Amygdala (tissue), 56 donors: ENCODE measurements around the gene IGF2.

Experiments used
- DNase-seq, 56 donors: peaks; one replicate each; lab custom pipeline; 2025; lab: John Stamatoyannopoulos, UW

IGF2 gene

GRCh38 chr11:2171591-2172003, 32.4 kb upstream of the IGF2 start, which contains the start of gene TH:
Gene TH, minus strand, starts transcription at chr11:2171815. Its CDS starts 29 bp downstream, at chr11:2171786.
- DNase-seq = no peak

- no peak for DNase-seq
Observed at GRCh38 chr11:2169626-2170570, 30.7 kb upstream of the IGF2 start.

- DNase-seq = peak in 1 of 56 donors; percentile 25
Observed at GRCh38 chr11:2169005-2169378, 29.8 kb upstream of the IGF2 start.

- no peak for DNase-seq
Observed at GRCh38 chr11:2168286-2169004, 29.3 kb upstream of the IGF2 start.

- no peak for DNase-seq
Observed at GRCh38 chr11:2167141-2168045, 28.2 kb upstream of the IGF2 start.

GRCh38 chr11:2166091-2166851, 27.1 kb upstream of the IGF2 start:
- DNase-seq = peak in 2 of 56 donors; percentile 5 to 38

- DNase-seq = no peak
Observed at GRCh38 chr11:2165571-2165970, 26.4 kb upstream of the IGF2 start.

- DNase-seq = no peak
Observed at GRCh38 chr11:2164861-2165555, 25.8 kb upstream of the IGF2 start.

GRCh38 chr11:2164081-2164480, 24.9 kb upstream of the IGF2 start:
- no peak for DNase-seq

GRCh38 chr11:2163428-2163978, 24.3 kb upstream of the IGF2 start:
- DNase-seq = no peak

GRCh38 chr11:2160736-2161259, 21.6 kb upstream of the IGF2 start, which contains the start of gene INS:
Gene INS, minus strand, starts transcription at chr11:2161209. Its CDS starts 238 bp downstream, at chr11:2160971.
- no peak for DNase-seq

- DNase-seq = no peak
Observed at GRCh38 chr11:2159536-2160413, 20.6 kb upstream of the IGF2 start.

GRCh38 chr11:2158966-2159365, 19.8 kb upstream of the IGF2 start:
- no peak for DNase-seq

- no peak for DNase-seq
Observed at GRCh38 chr11:2158296-2158737, 19.1 kb upstream of the IGF2 start.

- peak in 2 of 56 donors; percentile 12 to 20 for DNase-seq
Observed at GRCh38 chr11:2157294-2158040, 18.3 kb upstream of the IGF2 start.

GRCh38 chr11:2156416-2157182, 17.4 kb upstream of the IGF2 start:
- peak in 37 of 56 donors; percentile 7 to 70 (median 32) for DNase-seq
